Embryonic facial prominence (tissue), 1 donor: Measurements from ENCODE around the gene ARHGEF39.
"Not testable (repeated sequence)": the region's sequence is repeated elsewhere in the genome, so short reads cannot be mapped to it uniquely, and the experiment has no call there.

Experiments used
- DNase-seq: peaks from one replicate; pipeline ENCODE4 v3.0.0-alpha.2; 2016; ENCODE audit errors: extremely low spot score

Gene ARHGEF39

DNA sequence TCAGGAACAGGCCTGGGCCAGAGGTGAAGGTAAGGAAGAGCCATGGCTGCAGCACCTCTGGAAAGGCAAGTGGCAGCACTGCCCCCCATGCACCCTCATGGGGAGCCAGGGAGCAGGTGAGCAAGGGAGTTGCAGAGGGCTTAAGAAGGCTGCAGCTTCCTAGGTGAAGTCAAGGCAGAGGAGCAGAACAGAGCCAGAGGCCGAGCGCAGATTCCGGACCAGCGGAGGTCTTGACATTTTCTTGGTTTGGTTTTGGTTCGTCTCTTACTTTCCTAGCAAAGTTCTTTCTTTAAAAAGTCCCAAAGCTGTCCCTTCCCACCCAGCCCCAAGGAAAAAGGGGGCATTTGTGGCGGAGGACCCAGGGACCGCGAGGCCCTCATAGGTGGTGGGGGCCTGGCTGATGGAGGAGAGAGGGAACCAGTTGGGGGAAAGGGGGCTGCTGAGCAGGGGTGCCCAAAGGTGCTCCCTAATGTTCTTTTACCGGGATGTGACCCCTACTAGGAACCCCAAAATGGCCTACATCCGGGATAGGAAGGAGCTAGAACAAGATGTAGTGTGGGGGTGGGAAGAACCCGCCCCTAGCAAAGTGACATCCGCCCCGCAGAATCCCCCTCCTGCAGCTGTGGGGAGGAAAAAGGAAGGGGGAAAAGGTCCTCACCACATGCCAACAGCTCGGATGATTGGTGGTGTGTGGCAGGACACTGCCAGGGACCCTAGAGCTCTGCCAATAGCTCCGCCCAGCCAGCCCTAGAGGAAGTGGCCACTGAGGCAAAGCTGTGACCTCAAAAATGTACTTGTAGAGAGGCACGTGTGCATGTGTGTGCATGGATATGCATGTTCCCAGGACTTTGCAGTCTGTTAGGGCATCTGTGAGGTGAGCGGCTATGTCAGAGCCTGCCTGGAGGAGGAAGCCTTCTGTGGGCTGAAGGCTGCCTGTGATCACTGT lies 45.9 kb downstream of the ARHGEF39 start:
- no peak for DNase-seq

DNA sequence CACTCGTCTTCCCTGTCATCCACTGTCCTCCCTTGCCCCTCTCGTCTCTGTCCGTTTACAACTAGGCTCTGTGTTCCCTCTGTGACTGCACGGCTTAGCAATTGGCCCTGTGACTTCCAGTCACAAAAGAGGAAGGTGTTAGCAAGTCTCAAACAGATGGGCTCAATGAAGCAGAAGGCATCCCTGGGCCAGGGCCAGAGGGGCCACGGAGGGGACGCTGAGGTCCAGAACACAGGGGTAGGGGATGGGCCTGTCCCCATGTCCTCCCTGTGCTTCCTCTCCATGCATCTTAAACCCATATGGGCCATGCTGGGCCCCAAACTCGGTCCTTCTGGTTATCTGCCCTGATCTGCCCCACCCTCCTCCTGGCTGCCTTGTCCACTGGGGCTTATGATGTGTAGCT lies 46.7 kb downstream of the ARHGEF39 start, which contains the start of gene CD72:
TSS of gene CD72 (minus strand) at position 89 of the 403 bp plus-strand sequence. CDS start 110 bp downstream, outside the sequence.
- DNase-seq: no peak

DNA sequence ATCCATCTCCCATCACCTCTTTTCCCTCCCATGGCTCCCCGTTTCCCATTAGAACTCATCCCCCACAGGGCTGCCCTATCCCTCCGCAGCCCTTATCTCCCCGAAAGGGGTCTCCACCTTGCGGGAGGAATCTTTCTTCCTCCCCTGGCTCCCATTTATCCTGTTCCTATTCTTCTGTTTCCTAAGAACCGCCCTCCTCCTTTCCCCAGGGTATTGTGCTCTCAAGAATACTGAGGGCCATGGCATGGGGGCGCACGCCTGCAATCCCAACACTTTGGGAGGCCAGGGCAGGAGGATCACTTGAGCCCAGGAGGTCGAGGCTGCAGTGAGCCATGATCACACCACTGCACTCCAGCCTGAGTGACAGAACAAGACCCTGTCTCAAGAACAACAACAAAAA lies 47.4 kb downstream of the ARHGEF39 start:
- DNase-seq: no peak

DNA sequence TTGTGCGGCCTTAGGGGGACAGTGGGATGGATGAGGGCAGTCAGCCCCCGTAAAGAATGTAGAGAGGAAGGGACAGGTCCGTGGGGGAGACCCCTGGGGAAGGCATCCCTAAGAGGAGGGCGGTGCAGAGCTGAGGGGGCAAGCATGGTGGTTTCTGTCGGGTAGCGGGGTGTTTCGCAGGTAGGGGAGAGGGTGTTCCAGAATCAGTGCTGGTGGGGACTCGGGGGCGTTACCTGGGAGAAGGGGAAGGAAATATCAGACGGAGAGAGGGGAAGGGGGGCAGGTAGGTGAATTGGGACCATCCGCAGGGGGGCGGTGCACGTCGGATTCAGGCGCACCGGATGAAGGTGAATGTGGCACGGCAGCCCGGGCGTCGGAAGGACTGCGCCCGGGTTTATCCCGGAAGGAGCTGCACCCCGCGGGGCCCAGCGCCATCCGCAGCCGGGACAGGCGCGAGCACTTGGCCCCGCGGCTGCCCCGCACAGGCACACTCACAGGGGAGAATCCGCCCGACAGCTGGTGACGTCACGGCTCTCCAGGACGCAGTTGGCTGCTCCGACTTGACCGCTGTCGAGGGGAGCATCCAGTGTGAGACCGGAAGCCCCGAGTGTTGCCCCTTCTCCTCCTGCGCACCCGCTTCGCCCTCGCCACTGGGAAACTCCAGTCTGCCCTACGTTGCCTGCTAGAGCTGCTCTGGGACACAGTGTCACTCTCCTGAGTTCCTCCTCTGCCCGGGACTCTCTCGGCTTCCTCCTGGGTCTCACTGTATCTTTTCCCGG lies 48.1 kb downstream of the ARHGEF39 start:
- DNase-seq: no peak

DNA sequence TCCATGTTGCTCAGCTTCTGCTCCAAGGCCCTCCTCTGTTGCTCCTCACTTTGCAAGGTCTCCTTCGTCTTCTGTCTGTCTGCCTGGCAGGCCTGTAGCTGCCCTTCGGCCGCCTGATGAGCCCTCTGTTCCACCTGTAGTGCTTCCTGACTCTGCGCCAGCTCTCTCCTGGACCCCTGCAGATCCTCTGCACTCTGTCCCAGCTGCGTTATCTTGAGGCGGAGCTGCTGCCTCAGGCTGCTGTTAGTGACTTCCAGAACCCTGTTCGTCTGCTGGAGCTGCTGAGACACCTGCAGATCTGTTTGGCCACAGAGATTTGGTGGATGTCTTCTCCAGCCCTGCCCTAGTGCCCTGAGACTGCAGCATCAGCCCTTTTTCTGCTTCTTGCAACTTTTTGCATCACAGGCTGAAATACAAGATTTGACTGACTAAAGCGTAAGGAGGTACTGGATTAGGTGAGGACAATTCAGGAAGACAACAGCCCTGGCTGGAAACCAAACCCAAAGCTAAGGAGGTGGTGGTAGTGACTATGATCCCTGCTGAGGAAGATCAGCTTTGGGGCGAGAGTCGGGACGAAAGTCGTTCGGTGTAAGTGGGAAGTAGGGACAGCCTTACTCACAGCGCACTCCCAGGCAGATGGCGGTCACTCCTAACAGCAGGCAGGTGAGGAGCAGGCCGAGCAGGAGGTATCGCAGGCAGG lies 48.9 kb downstream of the ARHGEF39 start:
- no peak for DNase-seq

DNA sequence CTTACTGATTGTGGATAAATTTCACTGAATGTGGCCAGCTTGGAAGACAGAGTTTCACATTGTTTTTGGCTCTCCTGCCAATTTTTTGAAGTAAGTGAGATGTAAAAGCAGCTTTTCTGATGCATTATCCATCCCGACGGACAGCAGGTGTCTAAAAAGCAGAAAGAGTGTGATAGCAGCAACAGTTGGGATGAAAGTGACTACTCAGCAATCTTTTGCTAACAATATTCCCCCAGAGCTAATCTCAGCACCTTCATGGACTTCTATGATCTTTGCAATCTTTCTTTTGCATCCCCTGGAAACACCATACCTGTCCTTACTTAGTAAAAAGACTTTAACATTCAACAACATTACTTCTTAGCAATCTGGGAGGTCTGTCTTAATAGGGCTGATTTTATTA lies 52.2 kb downstream of the ARHGEF39 start:
- DNase-seq: no peak

DNA sequence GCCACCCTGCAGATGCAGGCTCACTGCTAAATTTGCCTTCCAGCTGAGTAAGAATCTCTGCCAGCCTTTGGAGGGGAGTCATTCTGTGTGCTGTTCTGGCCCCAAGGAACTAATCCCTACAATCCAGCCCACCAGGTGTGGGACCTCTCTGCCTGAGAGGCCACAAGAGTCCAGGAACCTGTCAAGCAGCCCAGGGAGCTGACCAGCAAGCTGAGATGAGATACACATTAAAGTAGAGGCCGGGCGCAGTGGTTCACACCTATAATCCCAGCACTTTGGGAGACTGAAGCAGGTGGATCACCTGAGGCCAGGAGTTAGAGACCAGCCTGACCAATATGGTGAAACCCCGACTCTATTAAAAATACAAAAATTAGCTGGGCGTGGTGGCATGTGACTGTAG lies 52.9 kb downstream of the ARHGEF39 start:
- not testable (repeated sequence) for DNase-seq

DNA sequence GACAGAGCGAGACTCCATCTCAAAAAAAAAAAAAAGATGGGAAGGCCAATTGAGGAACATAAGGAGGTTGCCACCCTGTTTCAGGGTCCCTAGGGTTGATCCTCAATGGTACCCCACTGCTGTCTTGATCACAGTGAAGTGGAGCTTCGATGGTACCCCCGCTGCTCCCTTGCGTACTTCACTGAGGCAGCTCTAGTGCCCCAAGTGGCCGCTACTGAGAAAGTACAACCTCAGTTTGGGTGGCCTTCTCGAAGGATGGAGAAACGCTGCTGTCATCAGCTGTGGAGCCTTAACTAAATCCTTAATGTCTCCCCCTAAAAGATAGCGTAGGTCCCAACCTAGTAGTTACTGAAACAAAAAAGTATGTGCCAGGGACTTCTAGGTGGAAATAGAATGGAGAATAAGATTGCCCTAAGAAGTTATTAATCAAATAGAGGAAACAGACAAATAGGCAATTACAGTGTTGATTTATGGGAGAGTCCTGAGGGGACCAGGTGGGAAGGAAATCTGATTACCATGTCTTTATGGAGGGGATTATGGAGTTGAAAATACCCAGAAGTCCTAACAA lies 53.7 kb downstream of the ARHGEF39 start:
- no peak for DNase-seq

DNA sequence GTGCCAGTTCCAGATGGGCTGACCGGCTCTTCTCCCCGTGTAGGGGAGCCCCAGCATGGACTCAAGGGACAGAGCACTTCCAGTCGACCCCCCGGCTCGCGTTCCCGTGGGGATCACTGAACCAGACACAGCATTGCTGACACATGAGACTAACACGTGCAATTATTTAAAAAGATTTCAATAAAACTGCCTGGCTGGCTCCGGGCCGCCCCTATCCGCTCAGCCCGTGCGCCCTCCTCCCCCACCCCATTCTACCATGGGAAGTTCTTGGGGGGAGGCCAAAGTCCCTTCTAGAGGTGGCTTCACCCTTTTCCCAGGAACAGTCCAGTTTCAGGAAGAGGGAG lies 55.2 kb downstream of the ARHGEF39 start:
- DNase-seq: no peak
